GOT3 (cell line): Measurements from ENCODE around the gene AGBL1.

ENCODE experiments used
- DNase-seq: peaks from one replicate; lab custom pipeline; 2025; ENCODE audit warnings: mixed read lengths; lab: John Stamatoyannopoulos, UW

AGBL1 gene

DNA sequence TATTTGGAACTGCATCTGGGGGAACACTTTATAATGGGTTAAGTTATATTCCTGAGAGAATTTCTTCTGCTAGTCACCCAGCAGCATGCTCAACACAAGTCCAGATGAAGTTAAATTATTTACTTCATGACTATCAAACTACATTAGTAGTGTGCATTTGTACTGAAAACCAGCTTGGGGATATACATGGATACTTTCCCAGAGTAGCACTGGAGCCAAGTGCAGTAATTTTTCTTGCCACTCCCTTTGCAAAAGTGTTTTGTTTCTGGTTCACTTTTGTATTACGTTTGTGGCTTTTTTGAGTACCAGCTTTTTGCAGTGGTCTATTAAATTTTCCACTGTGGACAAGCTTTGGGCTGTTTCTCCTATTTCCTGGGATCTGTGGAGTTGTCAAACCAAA lies 243.0 kb downstream of the AGBL1 start:
- DNase-seq = no peak

- no peak for DNase-seq
These were observed 247.7 kb downstream of the AGBL1 start for GRCh38 chr15:86327230-86327865.

DNA sequence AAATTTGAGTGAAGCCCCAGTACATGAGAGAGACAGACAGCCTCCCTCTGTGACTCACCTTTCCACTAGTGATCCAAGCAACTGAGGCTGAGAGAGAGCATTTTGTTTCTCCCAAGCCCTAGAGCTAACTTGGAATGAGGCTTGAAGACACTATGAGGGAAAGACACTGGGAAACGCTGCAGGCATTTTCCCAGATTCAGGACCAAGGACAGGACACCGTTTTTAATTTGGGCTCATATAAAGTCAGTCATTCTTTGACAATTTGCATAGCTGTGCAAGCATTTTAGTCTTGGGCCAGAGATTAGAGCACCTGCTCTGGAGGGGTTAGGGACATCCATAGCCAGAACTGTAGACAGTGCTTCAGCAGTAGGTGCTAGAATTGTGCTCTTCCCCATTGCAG lies 249.0 kb downstream of the AGBL1 start:
- no peak for DNase-seq

GRCh38 chr15:86329311-86330013 lies 249.8 kb downstream of the AGBL1 start:
- no peak for DNase-seq

DNA sequence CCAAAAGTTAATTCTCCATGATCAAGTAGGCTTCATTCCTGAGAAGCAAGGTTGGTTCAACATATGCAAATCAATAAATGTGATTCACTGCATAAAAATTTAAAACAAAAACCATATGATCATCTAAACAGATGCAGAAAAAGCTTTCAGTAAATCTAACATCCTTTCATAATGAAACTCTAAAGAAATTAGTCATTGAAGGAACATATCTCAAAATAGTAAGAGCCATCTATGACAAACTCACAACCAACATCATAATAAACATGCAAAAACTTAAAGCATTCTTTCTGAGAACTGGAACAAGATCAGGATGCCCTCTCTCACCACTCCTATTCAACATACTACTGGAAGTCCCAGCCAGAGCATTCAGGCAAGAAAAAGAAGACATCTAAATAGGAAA lies 254.1 kb downstream of the AGBL1 start:
- no peak for DNase-seq

- DNase-seq = no peak
These were observed 256.5 kb downstream of the AGBL1 start for GRCh38 chr15:86336051-86336788.

DNA sequence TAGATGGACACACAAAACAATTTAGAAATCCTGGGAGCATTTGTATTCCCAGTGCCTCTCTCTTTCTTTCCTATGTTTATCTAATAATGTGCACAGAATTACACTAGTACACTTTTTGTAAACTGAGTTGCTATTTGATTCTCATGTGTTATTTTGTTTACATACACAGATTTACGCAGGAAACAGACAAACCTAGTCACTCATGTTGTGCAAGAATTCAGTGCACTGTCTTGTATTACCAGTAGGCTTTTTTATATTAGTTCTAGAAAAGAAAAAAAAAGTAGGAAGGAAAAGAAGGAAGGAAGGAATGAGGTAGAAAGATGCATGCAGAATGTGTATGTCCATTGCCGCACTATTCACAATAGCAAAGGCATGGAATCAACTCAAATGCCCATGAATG lies 257.4 kb downstream of the AGBL1 start:
- no peak for DNase-seq

DNA sequence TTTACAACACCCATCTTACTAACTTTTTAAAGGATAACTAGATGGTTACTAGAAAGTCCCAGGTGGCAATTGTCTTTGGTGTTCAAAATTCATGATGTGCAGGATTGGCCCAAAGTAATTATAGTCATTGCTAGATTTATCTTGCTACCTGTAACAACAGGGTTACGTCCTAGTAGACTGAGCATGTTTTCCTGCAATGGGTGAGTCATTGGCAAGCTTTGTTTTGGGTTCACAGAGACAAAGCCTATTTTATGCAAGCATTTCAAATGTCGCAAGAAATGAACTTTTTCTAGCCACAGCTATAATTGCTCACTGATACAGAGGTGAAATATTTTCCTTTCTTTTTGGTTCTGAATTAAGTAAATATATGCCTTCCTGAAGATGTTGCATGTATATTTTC lies 267.6 kb downstream of the AGBL1 start:
- DNase-seq = no peak

- no peak for DNase-seq
These were observed 269.9 kb downstream of the AGBL1 start for GRCh38 chr15:86349565-86349964.

- no peak for DNase-seq
These were observed 273.5 kb downstream of the AGBL1 start for GRCh38 chr15:86353213-86353612.

DNA sequence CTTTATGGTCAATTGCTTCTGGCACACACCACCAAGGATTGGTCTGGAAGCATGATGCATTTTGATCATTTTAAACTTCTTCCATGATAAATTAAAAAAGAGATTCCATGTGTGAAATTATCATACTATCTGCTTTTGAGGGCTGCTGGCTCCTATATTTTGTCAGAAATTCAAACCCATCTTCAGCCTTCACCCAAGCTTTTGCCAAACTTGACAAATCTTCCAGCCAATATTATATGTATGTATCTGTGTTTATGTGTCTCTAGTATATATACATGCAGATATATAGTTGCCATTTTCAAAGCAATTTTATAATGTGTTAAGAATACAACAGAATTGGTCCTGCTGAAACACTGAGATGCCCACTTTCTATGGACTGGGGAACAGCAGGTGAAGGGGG lies 275.7 kb downstream of the AGBL1 start:
- no peak for DNase-seq

- DNase-seq = no peak
These were observed 276.1 kb downstream of the AGBL1 start for GRCh38 chr15:86355801-86356200.

DNA sequence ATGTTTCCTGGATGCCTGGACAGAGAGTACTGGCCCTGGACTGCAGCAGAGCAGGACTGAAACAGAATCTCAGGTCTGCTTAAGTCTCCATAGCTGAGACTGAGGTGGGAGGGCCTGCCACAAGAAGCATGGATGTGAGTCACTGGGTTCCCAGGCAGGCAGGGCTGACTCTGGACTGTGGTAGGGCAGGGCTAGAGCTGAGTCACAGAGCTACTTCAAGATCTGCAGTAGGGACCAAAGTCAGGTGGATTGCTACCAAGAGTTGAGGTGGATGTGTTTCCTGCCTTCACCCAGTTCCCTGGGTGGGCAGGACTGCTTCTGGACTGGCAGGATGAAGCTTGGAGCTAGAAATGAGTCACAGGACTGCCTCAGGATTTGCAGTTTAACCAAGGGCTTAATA lies 282.9 kb downstream of the AGBL1 start:
- no peak for DNase-seq

GRCh38 chr15:86373147-86373546 lies 293.5 kb downstream of the AGBL1 start:
- no peak for DNase-seq

GRCh38 chr15:86375733-86376280 lies 296.1 kb downstream of the AGBL1 start:
- no peak for DNase-seq

- no peak for DNase-seq
These were observed 298.2 kb downstream of the AGBL1 start for GRCh38 chr15:86377914-86378313.

- DNase-seq = no peak
These were observed 302.7 kb downstream of the AGBL1 start for GRCh38 chr15:86382341-86382740.

GRCh38 chr15:86383611-86384010 lies 303.9 kb downstream of the AGBL1 start:
- no peak for DNase-seq

DNA sequence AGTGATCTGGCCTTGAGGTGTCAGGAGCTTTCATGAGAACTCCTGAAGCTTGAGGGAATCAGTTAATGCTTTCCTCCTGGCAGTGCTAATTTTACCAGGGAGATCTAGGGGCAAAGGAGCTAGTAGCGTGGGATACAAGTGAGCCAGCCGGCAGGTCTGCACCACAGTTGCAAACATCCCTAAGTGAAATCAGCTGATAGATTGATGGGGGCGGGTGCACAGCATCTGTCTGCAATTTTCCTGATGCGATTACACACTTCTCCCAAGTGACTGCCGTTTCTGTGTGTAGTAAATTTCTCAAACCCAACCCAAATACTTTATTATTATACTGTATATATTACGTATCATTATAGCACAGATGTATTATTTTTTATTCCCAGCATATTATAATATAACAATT lies 304.5 kb downstream of the AGBL1 start:
- DNase-seq = no peak

DNA sequence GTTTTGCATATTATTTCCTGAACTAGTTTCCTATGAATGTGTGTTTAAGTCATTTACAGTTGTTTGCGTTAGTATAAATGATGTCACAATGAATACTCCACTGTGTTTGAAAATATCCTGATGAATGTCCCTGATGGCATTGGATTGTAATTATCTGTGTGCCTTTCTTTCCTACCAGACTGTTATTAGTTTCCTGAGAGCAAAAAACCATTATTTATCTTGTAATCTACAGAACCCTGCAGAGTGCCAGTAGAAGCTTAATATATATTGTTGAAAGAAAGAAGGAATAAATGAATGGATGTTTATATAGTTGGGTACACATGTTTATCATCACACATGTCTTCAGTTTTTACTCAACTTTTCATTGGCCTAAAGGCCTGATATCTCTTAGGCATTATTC lies 312.6 kb downstream of the AGBL1 start:
- DNase-seq = no peak

GRCh38 chr15:86392874-86393273 lies 313.2 kb downstream of the AGBL1 start:
- DNase-seq = no peak

DNA sequence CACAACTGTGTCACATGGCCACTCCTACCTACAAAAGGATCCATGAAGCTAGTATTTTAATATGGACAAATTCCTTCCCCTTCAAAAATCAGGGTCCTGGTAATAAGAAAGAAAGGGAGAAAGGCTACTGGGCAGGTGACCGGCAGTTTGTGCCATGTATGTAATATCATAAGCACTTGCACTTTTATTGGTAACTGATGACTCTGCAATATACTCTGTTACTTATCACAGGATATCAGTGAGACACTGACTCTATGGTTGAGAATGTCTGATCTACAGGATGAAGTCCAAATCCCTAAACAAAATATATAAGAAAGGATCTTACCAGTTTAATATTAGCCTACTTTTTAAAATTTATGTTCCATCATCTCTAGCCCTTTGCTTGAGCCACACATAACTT lies 315.2 kb downstream of the AGBL1 start:
- DNase-seq = no peak
